ENCODE data around the gene SEC16B.

Gene SEC16B

GRCh38 chr1:177981200-177981599 is 11.3 kb upstream of the SEC16B start:
- Histone ChIP-seq H3K27ac (no peak overlapping the region), H3K4me1 (no peaks in the 10 kb centered on the region), H3K27me3 (no peaks in the 10 kb centered on the region), H3K9me3 (replicated peaks in 1 of 11) (no peaks in the 10 kb centered on the region; a peak in 1 of 22 replicates), H3K4me3 (no peak overlapping the region), H4K20me1 (no peaks in the 10 kb centered on the region), H3K4me2 (no peak overlapping the region), H3K36me3 (no peaks in the 10 kb centered on the region), H3K9ac (no peak overlapping the region)
- TF ChIP-seq Cebpa-rat (IDR thresholded peaks at IDR 0.05) = no peak

GRCh38 chr1:177979272-177979671 is 9.4 kb upstream of the SEC16B start:
- Histone ChIP-seq H4K20me1 (no peaks in the 10 kb centered on the region), H3K4me1 (no peaks in the 10 kb centered on the region), H3K27me3 (no peaks in the 10 kb centered on the region), H3K4me3 (no peak overlapping the region), H3K9ac (no peak overlapping the region), H3K36me3 (no peaks in the 10 kb centered on the region), H3K9me3 (replicated peaks in 1 of 11) (no peaks in the 10 kb centered on the region), H3K27ac (no peak overlapping the region), H3K4me2 (no peak overlapping the region)
- TF ChIP-seq Cebpa-rat (IDR thresholded peaks at IDR 0.05) = no peak

- Histone ChIP-seq H3K4me1 (no peaks in the 10 kb centered on the region), H3K9me3 (replicated peaks in 1 of 11) (no peaks in the 10 kb centered on the region), H3K36me3 (no peaks in the 10 kb centered on the region), H3K4me2 (no peak overlapping the region), H3K27ac (no peak overlapping the region), H3K9ac (no peak overlapping the region), H4K20me1 (no peaks in the 10 kb centered on the region), H3K4me3 (no peak overlapping the region), H3K27me3 (no peaks in the 10 kb centered on the region)
- no peak for TF ChIP-seq Cebpa-rat (IDR thresholded peaks at IDR 0.05)
Observed at GRCh38 chr1:177978530-177978929, 8.7 kb upstream of the SEC16B start.

GRCh38 chr1:177977141-177977540 is 7.3 kb upstream of the SEC16B start:
- Histone ChIP-seq H3K9ac (no peak overlapping the region), H3K4me2 (no peak overlapping the region), H3K27ac (no peak overlapping the region), H3K27me3 (no peaks in the 10 kb centered on the region), H3K4me1 (no peaks in the 10 kb centered on the region), H3K9me3 (replicated peaks in 1 of 11) (no peaks in the 10 kb centered on the region), H3K36me3 (no peaks in the 10 kb centered on the region), H4K20me1 (no peaks in the 10 kb centered on the region), H3K4me3 (no peak overlapping the region)
- no peak for TF ChIP-seq Cebpa-rat (IDR thresholded peaks at IDR 0.05)

- no peak overlapping the region for H3K4me3 ChIP-seq
- no peak for TF ChIP-seq Cebpa-rat (IDR thresholded peaks at IDR 0.05)
- no peaks in the 10 kb centered on the region for H3K27me3 ChIP-seq
- H3K4me1 ChIP-seq = no peaks in the 10 kb centered on the region
- H3K27ac ChIP-seq = no peak overlapping the region
- H3K9ac ChIP-seq = no peak overlapping the region
- H3K36me3 ChIP-seq = no peaks in the 10 kb centered on the region
- H3K4me2 ChIP-seq = no peak overlapping the region
- no peaks in the 10 kb centered on the region for H3K9me3 ChIP-seq (replicated peaks in 1 of 11)
- no peaks in the 10 kb centered on the region for H4K20me1 ChIP-seq
Observed at GRCh38 chr1:177976596-177976995, 6.7 kb upstream of the SEC16B start.

GRCh38 chr1:177975588-177976495 is 6.0 kb upstream of the SEC16B start:
- Histone ChIP-seq H3K4me2 (no peak overlapping the region), H3K27me3 (no peaks in the 10 kb centered on the region), H3K4me1 (no peaks in the 10 kb centered on the region), H4K20me1 (no peaks in the 10 kb centered on the region), H3K9ac (no peak overlapping the region), H3K4me3 (no peak overlapping the region), H3K27ac (no peak overlapping the region), H3K36me3 (no peaks in the 10 kb centered on the region), H3K9me3 (replicated peaks in 1 of 11) (no peaks in the 10 kb centered on the region)
- no peak for TF ChIP-seq Cebpa-rat (IDR thresholded peaks at IDR 0.05)

- Histone ChIP-seq H3K9me3 (replicated peaks in 1 of 11) (no peaks in the 10 kb centered on the region), H3K4me3 (no peak overlapping the region), H4K20me1 (no peaks in the 10 kb centered on the region), H3K9ac (no peak overlapping the region), H3K27ac (no peak overlapping the region), H3K4me1 (no peaks in the 10 kb centered on the region; a peak in 1 of 20 replicates), H3K36me3 (no peaks in the 10 kb centered on the region), H3K4me2 (no peak overlapping the region), H3K27me3 (no peaks in the 10 kb centered on the region)
- TF ChIP-seq Cebpa-rat (IDR thresholded peaks at IDR 0.05) = no peak
Observed at GRCh38 chr1:177973585-177973984, 3.7 kb upstream of the SEC16B start.

GRCh38 chr1:177969109-177969508 is 749 bp downstream of the SEC16B start:
- Histone ChIP-seq H3K9ac (no peak overlapping the region), H3K4me2 (no peak overlapping the region), H3K27ac (no peak overlapping the region), H4K20me1 (no peaks in the 10 kb centered on the region), H3K27me3 (no peaks in the 10 kb centered on the region), H3K4me1 (no peaks in the 10 kb centered on the region; a peak in 1 of 20 replicates), H3K9me3 (replicated peaks in 1 of 11) (no peaks in the 10 kb centered on the region), H3K36me3 (no peaks in the 10 kb centered on the region), H3K4me3 (no peak overlapping the region)
- TF ChIP-seq Cebpa-rat (IDR thresholded peaks at IDR 0.05) = no peak

GRCh38 chr1:177966199-177966598 is 3.7 kb downstream of the SEC16B start:
- no peaks in the 10 kb centered on the region for H3K27me3 ChIP-seq
- H3K9ac ChIP-seq = no peak overlapping the region
- no peak overlapping the region for H3K27ac ChIP-seq
- H3K4me2 ChIP-seq = no peak overlapping the region
- H3K9me3 ChIP-seq (replicated peaks in 1 of 11) = no peaks in the 10 kb centered on the region
- no peaks in the 10 kb centered on the region; a peak in 1 of 20 replicates for H3K4me1 ChIP-seq
- no peak for TF ChIP-seq Cebpa-rat (IDR thresholded peaks at IDR 0.05)
- H4K20me1 ChIP-seq = no peaks in the 10 kb centered on the region
- H3K36me3 ChIP-seq = no peaks in the 10 kb centered on the region
- no peak overlapping the region for H3K4me3 ChIP-seq

GRCh38 chr1:177965293-177965692 is 4.6 kb downstream of the SEC16B start:
- Histone ChIP-seq H3K4me2 (no peak overlapping the region), H3K27me3 (no peaks in the 10 kb centered on the region), H3K9me3 (replicated peaks in 1 of 11) (no peaks in the 10 kb centered on the region), H3K9ac (no peak overlapping the region), H3K4me1 (no peaks in the 10 kb centered on the region; a peak in 1 of 20 replicates), H4K20me1 (no peaks in the 10 kb centered on the region), H3K4me3 (no peak overlapping the region), H3K27ac (no peak overlapping the region), H3K36me3 (no peaks in the 10 kb centered on the region)
- TF ChIP-seq Cebpa-rat (IDR thresholded peaks at IDR 0.05) = no peak
